ENCODE results near the gene TFG.
A peak's percentile ranks its signal among the peaks of the same experiment; 100 is the strongest.
"Not testable (repeated sequence)": the region's sequence is repeated elsewhere in the genome, so short reads cannot be mapped to it uniquely, and the experiment has no call there.

TFG gene

GRCh38 chr3:100708989-100709841, at the start of gene TFG:
Gene TFG, plus strand, starts transcription at chr3:100709494. Its CDS starts 4,192 bp downstream, at chr3:100713686.
- peak; percentile 97 for DNase-seq

- not testable (repeated sequence) for DNase-seq
Measured at GRCh38 chr3:100661294-100661693, 48.0 kb upstream of the TFG start.

GRCh38 chr3:100662113-100662823, 47.0 kb upstream of the TFG start:
- no peak for DNase-seq

- no peak for DNase-seq
Measured at GRCh38 chr3:100665230-100665629, 44.1 kb upstream of the TFG start.

- not testable (repeated sequence) for DNase-seq
Measured at GRCh38 chr3:100666699-100667098, 42.6 kb upstream of the TFG start.

- DNase-seq: not testable (repeated sequence)
Measured at GRCh38 chr3:100667316-100667715, 42.0 kb upstream of the TFG start.

- not testable (repeated sequence) for DNase-seq
Measured at GRCh38 chr3:100670995-100671394, 38.3 kb upstream of the TFG start.

GRCh38 chr3:100681496-100681895, 27.8 kb upstream of the TFG start:
- no peak for DNase-seq

- DNase-seq: no peak
Measured at GRCh38 chr3:100682056-100682853, 27.0 kb upstream of the TFG start.

GRCh38 chr3:100682854-100683760, 26.2 kb upstream of the TFG start:
- no peak for DNase-seq

- DNase-seq: no peak
Measured at GRCh38 chr3:100693225-100693624, 16.1 kb upstream of the TFG start.

GRCh38 chr3:100695696-100696095, 13.6 kb upstream of the TFG start:
- DNase-seq: no peak

- no peak for DNase-seq
Measured at GRCh38 chr3:100696161-100696560, 13.1 kb upstream of the TFG start.

- DNase-seq: no peak
Measured at GRCh38 chr3:100697172-100697571, 12.1 kb upstream of the TFG start.

- DNase-seq: no peak
Measured at GRCh38 chr3:100697723-100698285, 11.5 kb upstream of the TFG start.

GRCh38 chr3:100698736-100699135, 10.6 kb upstream of the TFG start:
- no peak for DNase-seq

GRCh38 chr3:100700708-100701107, 8.6 kb upstream of the TFG start:
- no peak for DNase-seq

GRCh38 chr3:100702082-100702979, 7.0 kb upstream of the TFG start:
- no peak for DNase-seq

- no peak for DNase-seq
Measured at GRCh38 chr3:100702980-100703345, 6.3 kb upstream of the TFG start.

GRCh38 chr3:100703865-100704264, 5.4 kb upstream of the TFG start:
- no peak for DNase-seq

GRCh38 chr3:100706365-100706764, 2.9 kb upstream of the TFG start:
- no peak for DNase-seq
